GM23248 (cell line): Measurements from ENCODE around the gene LRMDA. TPM values are rescaled to one million over a fixed set of nuclear protein-coding genes. Genes with fewer than 3 reads are reported as not detected.

ENCODE experiments used
- DNase-seq: peaks from one replicate; pipeline ENCODE4 v3.0.0-alpha.2; 2015
- H2AFZ ChIP-seq: fragments of 200-600 bp; sonication (generic); 2 replicates; pipeline ENCODE4 v1.6.1; 2016; ENCODE audit warnings: antibody characterized with exemption
- H3F3A ChIP-seq: fragments of 200-600 bp; sonication (generic); 2 replicates; pipeline ENCODE4 v1.6.1; 2016; ENCODE audit warnings: mild to moderate bottlenecking, antibody characterized with exemption, mixed run types; ENCODE audit not compliant: insufficient read depth
- H3K27ac ChIP-seq: fragments of 200-600 bp; sonication (generic); 2 replicates; pipeline ENCODE4 v1.5.1; 2016; ENCODE audit warnings: mild to moderate bottlenecking
- H3K27me3 ChIP-seq: fragments of 200-600 bp; sonication (generic); replicated peaks from 2 replicates; pipeline ENCODE4 v1.6.1; 2016; ENCODE audit warnings: mild to moderate bottlenecking; ENCODE audit not compliant: insufficient read depth
- H3K36me3 ChIP-seq: fragments of 200-600 bp; sonication (generic); 2 replicates; pipeline ENCODE4 v1.6.1; 2016; ENCODE audit warnings: low read depth, mild to moderate bottlenecking
- H3K4me1 ChIP-seq: fragments of 200-600 bp; sonication (generic); 2 replicates; pipeline ENCODE4 v1.6.1; 2016; ENCODE audit warnings: mild to moderate bottlenecking; ENCODE audit not compliant: insufficient read depth
- H3K4me2 ChIP-seq: fragments of 200-600 bp; sonication (generic); one replicate; pipeline ENCODE4 v1.6.1; 2016; ENCODE audit warnings: mild to moderate bottlenecking; ENCODE audit not compliant: unreplicated experiment
- H3K4me3 ChIP-seq: fragments of 200-600 bp; sonication (generic); 2 replicates; pipeline ENCODE4 v1.5.1; 2016; ENCODE audit warnings: mild to moderate bottlenecking
- H3K79me2 ChIP-seq: fragments of 200-600 bp; sonication (generic); 2 replicates; pipeline ENCODE4 v1.6.1; 2016; ENCODE audit warnings: mild to moderate bottlenecking; ENCODE audit not compliant: insufficient read depth
- H3K9ac ChIP-seq: fragments of 200-600 bp; sonication (generic); 2 replicates; pipeline ENCODE4 v1.6.1; 2016; ENCODE audit warnings: mild to moderate bottlenecking
- H3K9me2 ChIP-seq: fragments of 200-600 bp; sonication (generic); 2 replicates; pipeline ENCODE4 v1.6.1; 2016; ENCODE audit warnings: mixed run types, mild to moderate bottlenecking, moderate library complexity; ENCODE audit not compliant: insufficient read depth
- H3K9me3 ChIP-seq: fragments of 200-600 bp; sonication (generic); one replicate; pipeline ENCODE4 v1.6.1; 2017; ENCODE audit warnings: low read depth
- H4K20me1 ChIP-seq: fragments of 200-600 bp; sonication (generic); 2 replicates; pipeline ENCODE4 v1.6.0; 2016; ENCODE audit not compliant: insufficient read depth
- EZH2 ChIP-seq: fragments of 200-600 bp; sonication (generic); IDR thresholded peaks from 2 replicates; pipeline ENCODE4 v1.6.1; 2018; ENCODE audit warnings: antibody characterized with exemption, mild to moderate bottlenecking; ENCODE audit not compliant: insufficient read depth, poor library complexity, severe bottlenecking
- EZH2phosphoT487 ChIP-seq: fragments of 200-600 bp; sonication (generic); IDR thresholded peaks from 2 replicates; pipeline ENCODE4 v1.6.1; 2018; ENCODE audit warnings: antibody characterized with exemption, moderate library complexity, mild to moderate bottlenecking, low read depth; ENCODE audit not compliant: insufficient read depth
- WGBS, 2 experiments: methylation state at CpG; one replicate each; pipeline ENCODE4 v1.1.6; 2015 to 2017; ENCODE audit warnings: low lambda C conversion rate in 2 of 2, low coverage in 1 of 2; ENCODE audit errors: missing lambda C conversion rate in 2 of 2; 5-methylcytosine and 5-hydroxymethylcytosine counted together
- in situ Hi-C: fragments of 300-500 bp; cut with MboI; formaldehyde crosslinking; loops from 2 replicates; pipeline ENCODE4 v1.15.0; 2020
- polyA plus RNA-seq: library from polyadenylated mRNA; unstranded; fragments of >200 nt; fragmentation: Nextera tagmentation; extraction: Ambion mirVana; gene quantifications from 2 replicates; pipeline ENCODE4 v1.2.1, GENCODE V29; 2016
- total RNA-seq: library from RNA; depleted of rRNA; stranded (reverse); fragments of >200 nt; shearing (Covaris generic); gene quantifications from 2 replicates; pipeline ENCODE4 v1.2.3, GENCODE V29; 2014

LRMDA gene
- total and polyA plus RNA-seq, 2 experiments from 2014 or later: 2.6 TPM; not detected in 1

- Histone ChIP-seq H3K27ac (no peak overlapping the region), H3K4me2 (no peak overlapping the region), H3K36me3 (no peaks in the 10 kb centered on the region), H3K79me2 (no peaks in the 10 kb centered on the region), H4K20me1 (no peaks in the 10 kb centered on the region), H2AFZ (no peak overlapping the region), H3F3A (no peaks in the 10 kb centered on the region), H3K9me2 (no peaks in the 10 kb centered on the region), H3K9ac (no peak overlapping the region), H3K4me1 (peaks cover 7% of the 10 kb centered on the region; the same call in 1 of the 2 replicates), H3K27me3 (no peaks in the 10 kb centered on the region), H3K4me3 (no peak overlapping the region), H3K9me3 (no peaks in the 10 kb centered on the region)
- WGBS, 2 experiments: 66 to 74% methylated on average over 6 of the region's 6 CpGs
- DNase-seq: no peak
- TF ChIP-seq EZH2phosphoT487: no peak
- TF ChIP-seq EZH2: no peak
- in situ Hi-C loops: no loop called here
Observed at GRCh38 chr10:76398043-76398710, 966.8 kb downstream of the LRMDA start.

- Histone ChIP-seq H4K20me1 (no peaks in the 10 kb centered on the region), H3K27ac (no peak overlapping the region), H3K79me2 (no peaks in the 10 kb centered on the region), H3K27me3 (no peaks in the 10 kb centered on the region), H3K9me2 (no peaks in the 10 kb centered on the region), H3F3A (no peaks in the 10 kb centered on the region), H2AFZ (no peak overlapping the region), H3K4me1 (peaks cover 9% of the 10 kb centered on the region), H3K9me3 (no peaks in the 10 kb centered on the region), H3K9ac (no peak overlapping the region), H3K4me2 (no peak overlapping the region), H3K4me3 (no peak overlapping the region), H3K36me3 (no peaks in the 10 kb centered on the region)
- TF ChIP-seq EZH2 (no peak), EZH2phosphoT487 (no peak)
- WGBS, 2 experiments: 74 to 78% methylated on average over 4 of the region's 4 CpGs
- DNase-seq: peak; percentile 5
- in situ Hi-C loops: no loop called here
Observed at GRCh38 chr10:76399226-76399625, 967.8 kb downstream of the LRMDA start.

- Histone ChIP-seq H3K4me1 (peaks cover 6% of the 10 kb centered on the region; the same call in 1 of the 2 replicates), H3K27me3 (no peaks in the 10 kb centered on the region), H3K9ac (no peak overlapping the region), H3K9me3 (no peaks in the 10 kb centered on the region), H3K4me3 (no peak overlapping the region), H3F3A (no peaks in the 10 kb centered on the region), H3K4me2 (no peak overlapping the region), H2AFZ (no peak overlapping the region), H3K79me2 (no peaks in the 10 kb centered on the region), H4K20me1 (no peaks in the 10 kb centered on the region), H3K27ac (no peak overlapping the region), H3K9me2 (no peaks in the 10 kb centered on the region), H3K36me3 (no peaks in the 10 kb centered on the region)
- DNase-seq: peak; percentile 58
- WGBS, 2 experiments: 79 to 83% methylated on average over 3 of the region's 3 CpGs
- in situ Hi-C loops: no loop called here
- TF ChIP-seq EZH2 (no peak), EZH2phosphoT487 (no peak)
Observed at GRCh38 chr10:76401006-76401405, 969.6 kb downstream of the LRMDA start.

- Histone ChIP-seq H3K9me3 (no peaks in the 10 kb centered on the region), H3K9ac (no peak overlapping the region), H3K36me3 (no peaks in the 10 kb centered on the region), H3K4me3 (no peak overlapping the region), H3K9me2 (no peaks in the 10 kb centered on the region), H3K4me1 (peaks cover 9% of the 10 kb centered on the region; the same call in 1 of the 2 replicates), H3K79me2 (no peaks in the 10 kb centered on the region), H3F3A (no peaks in the 10 kb centered on the region), H3K27ac (no peak overlapping the region), H3K27me3 (no peaks in the 10 kb centered on the region), H2AFZ (no peak overlapping the region), H4K20me1 (no peaks in the 10 kb centered on the region), H3K4me2 (peak overlapping the region; percentile 6)
- in situ Hi-C loops: no loop called here
- TF ChIP-seq EZH2phosphoT487: no peak
- TF ChIP-seq EZH2: no peak
- DNase-seq: peak; percentile 75
- WGBS, 2 experiments: 39 to 42% methylated on average over 4 of the region's 4 CpGs
Observed at GRCh38 chr10:76403912-76404311, 972.5 kb downstream of the LRMDA start.
